ENCODE data around the gene DPYSL5. TPM values are rescaled to one million over a fixed set of nuclear protein-coding genes. Genes with fewer than 3 reads are reported as not detected.

Gene DPYSL5
- total and polyA plus RNA-seq, 2 donors (not counting 1 experiment from before 2014, with no cell fraction given) = not detected

DNA sequence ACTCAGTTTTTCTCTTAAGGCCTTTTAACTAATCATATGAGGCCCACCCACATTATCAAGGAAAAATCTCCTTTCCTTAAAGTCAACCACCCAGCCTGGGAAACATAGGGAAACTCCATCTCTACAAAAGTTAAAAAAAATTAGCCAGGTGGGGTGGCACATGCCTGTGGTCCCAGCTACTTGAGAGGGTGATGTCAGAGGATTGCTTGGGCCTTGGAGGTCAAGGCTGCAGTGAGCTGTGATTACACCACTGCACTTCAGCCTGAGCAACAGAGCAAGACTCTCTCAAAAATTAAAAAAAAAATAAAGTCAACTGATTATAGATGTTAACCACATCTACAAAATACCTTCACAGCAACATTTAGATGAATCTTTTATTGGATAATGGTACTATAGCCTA lies 5.8 kb downstream of the DPYSL5 start:
- peaks cover 14 to 15% of the 10 kb centered on the region in 2 donors for H3K4me1 ChIP-seq (ENCODE audit: control insufficient read depth in 2 of 2, insufficient read depth in 2 of 2, low read length in 2 of 2)
- H3K4me1 Mint-ChIP-seq = peaks cover 7% of the 10 kb centered on the region
- H3K79me2 ChIP-seq (ENCODE audit: control insufficient read depth, insufficient read depth, low read length) = no peaks in the 10 kb centered on the region
- no peak overlapping the region for H2AFZ ChIP-seq (ENCODE audit: insufficient read depth, low read depth, low read length, poor library complexity, severe bottlenecking)
- H3K36me3 ChIP-seq (replicated peaks in 1 of 2; ENCODE audit: control extremely low read depth in 1 of 2, control insufficient read depth in 1 of 2, extremely low read depth in 1 of 2, insufficient read depth in 2 of 2, low read length in 1 of 2) = no peaks in the 10 kb centered on the region
- intact Hi-C loops (cut with micrococcal nuclease) = no loop called here
- DNase-seq = no peak
- H3K9me3 ChIP-seq (ENCODE audit: control extremely low read depth in 1 of 3, control insufficient read depth in 2 of 3, insufficient read depth in 1 of 3, low read length in 2 of 3) = peaks cover 0 to 4% (median 0%) of the 10 kb centered on the region in 3 donors
- H3K9me3 Mint-ChIP-seq (ENCODE audit: insufficient read depth) = no peaks in the 10 kb centered on the region
- POLR2A ChIA-PET = no interaction called here
- H3K4me2 ChIP-seq (replicated peaks; ENCODE audit: low read depth, low read length, poor library complexity, severe bottlenecking) = no peak overlapping the region
- no peak overlapping the region for H3K27ac ChIP-seq (ENCODE audit: low read length in 2 of 2)
- no peak overlapping the region for H3K4me3 ChIP-seq (ENCODE audit: control extremely low read depth in 1 of 5, extremely low read depth in 1 of 5, insufficient read depth in 1 of 5, low read depth in 2 of 5, low read length in 4 of 5)
- H3K27me3 Mint-ChIP-seq = peaks cover 50% of the 10 kb centered on the region
- TF ChIP-seq, protein P1, sequence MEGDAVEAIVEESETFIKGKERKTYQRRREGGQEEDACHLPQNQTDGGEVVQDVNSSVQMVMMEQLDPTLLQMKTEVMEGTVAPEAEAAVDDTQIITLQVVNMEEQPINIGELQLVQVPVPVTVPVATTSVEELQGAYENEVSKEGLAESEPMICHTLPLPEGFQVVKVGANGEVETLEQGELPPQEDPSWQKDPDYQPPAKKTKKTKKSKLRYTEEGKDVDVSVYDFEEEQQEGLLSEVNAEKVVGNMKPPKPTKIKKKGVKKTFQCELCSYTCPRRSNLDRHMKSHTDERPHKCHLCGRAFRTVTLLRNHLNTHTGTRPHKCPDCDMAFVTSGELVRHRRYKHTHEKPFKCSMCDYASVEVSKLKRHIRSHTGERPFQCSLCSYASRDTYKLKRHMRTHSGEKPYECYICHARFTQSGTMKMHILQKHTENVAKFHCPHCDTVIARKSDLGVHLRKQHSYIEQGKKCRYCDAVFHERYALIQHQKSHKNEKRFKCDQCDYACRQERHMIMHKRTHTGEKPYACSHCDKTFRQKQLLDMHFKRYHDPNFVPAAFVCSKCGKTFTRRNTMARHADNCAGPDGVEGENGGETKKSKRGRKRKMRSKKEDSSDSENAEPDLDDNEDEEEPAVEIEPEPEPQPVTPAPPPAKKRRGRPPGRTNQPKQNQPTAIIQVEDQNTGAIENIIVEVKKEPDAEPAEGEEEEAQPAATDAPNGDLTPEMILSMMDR (IDR thresholded peaks at IDR 0.05) = no peak
- no peak for TF ChIP-seq EZH2 (IDR thresholded peaks at IDR 0.05; ENCODE audit: borderline replicate concordance, insufficient read depth, low read depth, low read length, poor library complexity, severe bottlenecking)
- H3K9ac ChIP-seq (ENCODE audit: low read length) = no peak overlapping the region
- CTCF ChIA-PET = interaction anchor here (0.7 to 1.3 kb wide), 4 partner anchors 8 to 247 kb away, joined by 3 to 6 read pairs (median 3); no protein-coding TSS in a partner anchor
- no peaks in the 10 kb centered on the region for H4K20me1 ChIP-seq (ENCODE audit: control insufficient read depth, insufficient read depth, low read length, poor library complexity, severe bottlenecking)
- peaks cover 0 to 44% (median 24%) of the 10 kb centered on the region in 4 experiments for H3K27me3 ChIP-seq (replicated peaks in 1 of 4; ENCODE audit: control extremely low read depth in 1 of 4, control insufficient read depth in 3 of 4, insufficient read depth in 4 of 4, low read length in 3 of 4)
- H3K27ac Mint-ChIP-seq = no peak overlapping the region
- no peak overlapping the region for H3K4me3 Mint-ChIP-seq
- no peak for ATAC-seq (ENCODE audit: low read depth)

DNA sequence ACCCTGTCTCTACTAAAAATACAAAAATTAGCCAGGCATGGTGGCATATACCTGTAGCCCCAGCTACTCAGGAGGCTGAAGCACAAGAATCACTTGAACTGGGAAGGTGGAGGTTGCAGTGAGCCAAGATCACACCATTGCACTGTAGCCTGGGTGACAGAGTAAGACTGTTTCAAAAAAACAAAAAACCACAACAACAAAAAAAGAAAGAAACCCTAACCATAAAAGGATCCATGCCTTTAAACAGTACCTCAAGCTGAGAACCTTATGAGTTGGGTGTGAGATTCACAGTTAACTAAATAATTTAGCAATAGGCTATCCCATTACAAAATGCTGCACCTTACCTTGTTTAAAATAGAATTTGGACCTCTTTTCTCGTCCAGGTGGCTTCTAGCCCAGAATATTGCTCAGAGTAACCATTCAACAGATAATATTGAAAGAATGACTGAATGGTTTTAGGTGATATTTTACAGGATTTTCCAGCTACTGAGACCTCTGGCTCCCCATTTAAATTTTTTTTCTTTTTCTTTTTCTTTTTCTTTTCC lies 6.4 kb downstream of the DPYSL5 start:
- ATAC-seq (ENCODE audit: low read depth) (no peak), DNase-seq (no peak)
- Mint-ChIP-seq H3K27ac (no peak overlapping the region), H3K9me3 (ENCODE audit: insufficient read depth) (no peaks in the 10 kb centered on the region), H3K4me1 (peaks cover 3% of the 10 kb centered on the region), H3K27me3 (peaks cover 49% of the 10 kb centered on the region), H3K4me3 (no peak overlapping the region)
- H3K9me3 ChIP-seq (ENCODE audit: control extremely low read depth in 1 of 3, control insufficient read depth in 2 of 3, insufficient read depth in 1 of 3, low read length in 2 of 3) = peaks cover 0 to 4% (median 0%) of the 10 kb centered on the region in 3 donors
- TF ChIP-seq, protein P1 (IDR thresholded peaks at IDR 0.05) = no peak
- TF ChIP-seq EZH2 (IDR thresholded peaks at IDR 0.05; ENCODE audit: borderline replicate concordance, insufficient read depth, low read depth, low read length, poor library complexity, severe bottlenecking) = no peak
- H3K36me3 ChIP-seq (replicated peaks in 1 of 2; ENCODE audit: control extremely low read depth in 1 of 2, control insufficient read depth in 1 of 2, extremely low read depth in 1 of 2, insufficient read depth in 2 of 2, low read length in 1 of 2) = no peaks in the 10 kb centered on the region
- H3K79me2 ChIP-seq (ENCODE audit: control insufficient read depth, insufficient read depth, low read length) = no peaks in the 10 kb centered on the region
- ChIA-PET CTCF (interaction anchor here (0.7 to 1.3 kb wide), 4 partner anchors 8 to 248 kb away, joined by 3 to 6 read pairs (median 3); no protein-coding TSS in a partner anchor), POLR2A (no interaction called here)
- WGBS (ENCODE audit: insufficient coverage) = no CpG with 5 or more reads among the region's 1 CpG
- H3K4me1 ChIP-seq (ENCODE audit: control insufficient read depth in 2 of 2, insufficient read depth in 2 of 2, low read length in 2 of 2) = peaks cover 8 to 9% of the 10 kb centered on the region in 2 donors
- no peak overlapping the region for H3K9ac ChIP-seq (ENCODE audit: low read length)
- peaks cover 0 to 38% (median 21%) of the 10 kb centered on the region in 4 experiments for H3K27me3 ChIP-seq (replicated peaks in 1 of 4; ENCODE audit: control extremely low read depth in 1 of 4, control insufficient read depth in 3 of 4, insufficient read depth in 4 of 4, low read length in 3 of 4)
- H3K4me3 ChIP-seq (ENCODE audit: control extremely low read depth in 1 of 5, extremely low read depth in 1 of 5, insufficient read depth in 1 of 5, low read depth in 2 of 5, low read length in 4 of 5) = no peak overlapping the region
- no peak overlapping the region for H3K4me2 ChIP-seq (replicated peaks; ENCODE audit: low read depth, low read length, poor library complexity, severe bottlenecking)
- H2AFZ ChIP-seq (ENCODE audit: insufficient read depth, low read depth, low read length, poor library complexity, severe bottlenecking) = no peak overlapping the region
- no peaks in the 10 kb centered on the region for H4K20me1 ChIP-seq (ENCODE audit: control insufficient read depth, insufficient read depth, low read length, poor library complexity, severe bottlenecking)
- intact Hi-C loops (cut with micrococcal nuclease) = no loop called here
- no peak overlapping the region for H3K27ac ChIP-seq (ENCODE audit: low read length in 2 of 2)

All from B cell (primary cell).